SK-MEL-5 (cell line): Measurements from ENCODE around the gene APOA1. TPM values are rescaled to one million over a fixed set of nuclear protein-coding genes. Genes with fewer than 3 reads are reported as not detected.
A peak's percentile ranks its signal among the peaks of the same experiment; 100 is the strongest.
"Not testable (repeated sequence)": the region's sequence is repeated elsewhere in the genome, so short reads cannot be mapped to it uniquely, and the experiment has no call there.

Source experiments
- DNase-seq: peaks from one replicate; pipeline ENCODE4 v3.0.0-alpha.2; 2016; ENCODE audit warnings: low read depth, low spot score
- in situ Hi-C: cut with HindIII; loops from 2 replicates; pipeline ENCODE4 v1.10.0; 2016; ENCODE audit warnings: low sequenced_read_pairs, high pct_unique_total_duplicates, low pct_unique_long_range_greater_than_20kb
- total RNA-seq: library from RNA; depleted of rRNA; stranded (reverse); fragments of >200 nt; shearing (Covaris generic); gene quantifications from 2 replicates; pipeline ENCODE4 v1.2.3, GENCODE V29; 2014

Gene APOA1
- total RNA-seq, 1 experiment from 2014 or later: not detected

- in situ Hi-C loops, DNase-seq: not testable (repeated sequence)
Measured at GRCh38 chr11:116801662-116802061, 35.8 kb downstream of the APOA1 start.

GRCh38 chr11:116800610-116801009, 36.8 kb downstream of the APOA1 start:
- DNase-seq: no peak
- in situ Hi-C loops: no loop called here

GRCh38 chr11:116798368-116798767, 39.1 kb downstream of the APOA1 start:
- in situ Hi-C loops: no loop called here
- DNase-seq: no peak

- in situ Hi-C loops: no loop called here
- DNase-seq: no peak
Measured at GRCh38 chr11:116797816-116798215, 39.6 kb downstream of the APOA1 start.

GRCh38 chr11:116796548-116796947, 40.9 kb downstream of the APOA1 start:
- in situ Hi-C loops: no loop called here
- no peak for DNase-seq

- in situ Hi-C loops: no loop called here
Measured at GRCh38 chr11:116794851-116795250, 42.6 kb downstream of the APOA1 start.

GRCh38 chr11:116793772-116794097, 43.7 kb downstream of the APOA1 start:
- peak; percentile 32 for DNase-seq

More at GRCh38 chr11:116794851-116795250, 42.6 kb downstream of the APOA1 start:
- DNase-seq: no peak

GRCh38 chr11:116792869-116793771, 44.3 kb downstream of the APOA1 start:
- in situ Hi-C loops: no loop called here
- DNase-seq: no peak

More at GRCh38 chr11:116793772-116794097, 43.7 kb downstream of the APOA1 start:
- in situ Hi-C loops: no loop called here

- no peak for DNase-seq
- in situ Hi-C loops: no loop called here
Measured at GRCh38 chr11:116792144-116792868, 45.1 kb downstream of the APOA1 start.

GRCh38 chr11:116791813-116792143, 45.6 kb downstream of the APOA1 start, which contains the start of gene APOA5:
Gene APOA5 (minus strand): TSS chr11:116791879. CDS start chr11:116791860, 19 bp downstream.
- DNase-seq: no peak
- in situ Hi-C loops: no loop called here

GRCh38 chr11:116791002-116791812, 46.2 kb downstream of the APOA1 start:
- in situ Hi-C loops: no loop called here
- DNase-seq: peak; percentile 66

- in situ Hi-C loops: no loop called here
Measured at GRCh38 chr11:116790167-116791001, 47.0 kb downstream of the APOA1 start.

GRCh38 chr11:116788975-116789374, 48.4 kb downstream of the APOA1 start:
- no peak for DNase-seq
- in situ Hi-C loops: no loop called here

More at GRCh38 chr11:116790167-116791001, 47.0 kb downstream of the APOA1 start:
- no peak for DNase-seq

- DNase-seq: no peak
- in situ Hi-C loops: no loop called here
Measured at GRCh38 chr11:116788534-116788933, 48.9 kb downstream of the APOA1 start.

GRCh38 chr11:116787786-116788486, 49.5 kb downstream of the APOA1 start, which contains the start of gene ZPR1:
Gene ZPR1 (minus strand): TSS chr11:116788023. CDS start chr11:116787990, 33 bp downstream.
- peak; percentile 49 for DNase-seq
- in situ Hi-C loops: no loop called here

- no peak for DNase-seq
- in situ Hi-C loops: no loop called here
Measured at GRCh38 chr11:116787436-116787785, 50.0 kb downstream of the APOA1 start.

- in situ Hi-C loops: no loop called here
- no peak for DNase-seq
Measured at GRCh38 chr11:116786966-116787365, 50.5 kb downstream of the APOA1 start.
